ENCODE measurements around the gene AP1G2. TPM values are rescaled to one million over a fixed set of nuclear protein-coding genes. Genes with fewer than 3 reads are reported as not detected.

AP1G2 gene
- total RNA-seq, 2 experiments from 2014 or later = 193 to 198 TPM

DNA sequence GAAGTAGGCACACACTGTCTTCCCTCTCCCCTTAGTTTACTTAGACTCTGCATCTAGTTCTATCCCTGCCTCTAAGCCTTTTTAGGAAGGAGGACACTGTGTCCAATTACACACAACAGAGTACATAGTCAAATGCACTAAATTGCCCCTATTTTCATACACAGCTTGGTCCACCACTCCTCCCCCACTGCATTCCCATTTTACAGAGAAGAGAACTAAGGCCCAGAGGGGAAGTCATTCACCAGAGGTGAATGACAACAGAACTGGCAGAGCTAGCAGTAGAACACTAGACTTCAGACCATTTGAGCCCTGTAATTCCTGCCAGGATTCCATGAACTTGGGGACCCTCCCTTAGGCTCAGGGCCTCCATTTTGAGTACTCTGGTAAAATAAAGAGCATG is 12.1 kb upstream of the AP1G2 start:
- Histone ChIP-seq H3K4me1 (ENCODE audit: insufficient read depth, low read length) (peaks cover 22% of the 10 kb centered on the region), H3K36me3 (ENCODE audit: insufficient read depth, low read length) (no peaks in the 10 kb centered on the region), H3K27me3 (ENCODE audit: control insufficient read depth in 1 of 2, insufficient read depth in 2 of 2, low read length in 2 of 2) (peaks cover 36 to 57% of the 10 kb centered on the region in 2 experiments), H3K4me3 (ENCODE audit: low read length) (no peak overlapping the region), H3K9me3 (ENCODE audit: control insufficient read depth in 1 of 2, insufficient read depth in 1 of 2, low read length in 2 of 2) (peaks cover 0 to 12% of the 10 kb centered on the region in 2 experiments), H3K27ac (ENCODE audit: low read depth in 1 of 2, low read length in 2 of 2) (no peak overlapping the region)
- Mint-ChIP-seq H3K9me3 (no peaks in the 10 kb centered on the region), H3K27ac (no peak overlapping the region), H3K27me3 (peaks cover 74% of the 10 kb centered on the region), H3K4me1 (ENCODE audit: low read depth) (peaks cover 21% of the 10 kb centered on the region), H3K4me3 (no peak overlapping the region), H3K36me3 (ENCODE audit: low read depth) (no peaks in the 10 kb centered on the region)
- DNase-seq (no peak), ATAC-seq (ENCODE audit: poor library complexity) (no peak)
- intact Hi-C loops (cut with DNase I, micrococcal nuclease) = no loop called here
- TF ChIP-seq CTCF (IDR thresholded peaks at IDR 0.05) = no peak
- CTCF ChIA-PET = no interaction called here
- POLR2A ChIA-PET = no interaction called here

GRCh38 chr14:23579311-23579630 is 11.7 kb upstream of the AP1G2 start:
- Mint-ChIP-seq H3K27ac (no peak overlapping the region), H3K4me3 (no peak overlapping the region), H3K36me3 (ENCODE audit: low read depth) (no peaks in the 10 kb centered on the region), H3K9me3 (no peaks in the 10 kb centered on the region), H3K4me1 (ENCODE audit: low read depth) (peaks cover 21% of the 10 kb centered on the region), H3K27me3 (peaks cover 73% of the 10 kb centered on the region)
- peaks cover 38 to 59% of the 10 kb centered on the region in 2 experiments for H3K27me3 ChIP-seq (ENCODE audit: control insufficient read depth in 1 of 2, insufficient read depth in 2 of 2, low read length in 2 of 2)
- ATAC-seq (ENCODE audit: poor library complexity) = no peak
- H3K27ac ChIP-seq (ENCODE audit: low read depth in 1 of 2, low read length in 2 of 2) = no peak overlapping the region
- intact Hi-C loops (cut with DNase I, micrococcal nuclease) = no loop called here
- CTCF ChIA-PET = no interaction called here
- POLR2A ChIA-PET = no interaction called here
- H3K36me3 ChIP-seq (ENCODE audit: insufficient read depth, low read length) = no peaks in the 10 kb centered on the region
- DNase-seq = no peak
- H3K4me3 ChIP-seq (ENCODE audit: low read length) = no peak overlapping the region
- H3K4me1 ChIP-seq (ENCODE audit: insufficient read depth, low read length) = peaks cover 22% of the 10 kb centered on the region
- peaks cover 0 to 12% of the 10 kb centered on the region in 2 experiments for H3K9me3 ChIP-seq (ENCODE audit: control insufficient read depth in 1 of 2, insufficient read depth in 1 of 2, low read length in 2 of 2)
- TF ChIP-seq CTCF (IDR thresholded peaks at IDR 0.05) = no peak

DNA sequence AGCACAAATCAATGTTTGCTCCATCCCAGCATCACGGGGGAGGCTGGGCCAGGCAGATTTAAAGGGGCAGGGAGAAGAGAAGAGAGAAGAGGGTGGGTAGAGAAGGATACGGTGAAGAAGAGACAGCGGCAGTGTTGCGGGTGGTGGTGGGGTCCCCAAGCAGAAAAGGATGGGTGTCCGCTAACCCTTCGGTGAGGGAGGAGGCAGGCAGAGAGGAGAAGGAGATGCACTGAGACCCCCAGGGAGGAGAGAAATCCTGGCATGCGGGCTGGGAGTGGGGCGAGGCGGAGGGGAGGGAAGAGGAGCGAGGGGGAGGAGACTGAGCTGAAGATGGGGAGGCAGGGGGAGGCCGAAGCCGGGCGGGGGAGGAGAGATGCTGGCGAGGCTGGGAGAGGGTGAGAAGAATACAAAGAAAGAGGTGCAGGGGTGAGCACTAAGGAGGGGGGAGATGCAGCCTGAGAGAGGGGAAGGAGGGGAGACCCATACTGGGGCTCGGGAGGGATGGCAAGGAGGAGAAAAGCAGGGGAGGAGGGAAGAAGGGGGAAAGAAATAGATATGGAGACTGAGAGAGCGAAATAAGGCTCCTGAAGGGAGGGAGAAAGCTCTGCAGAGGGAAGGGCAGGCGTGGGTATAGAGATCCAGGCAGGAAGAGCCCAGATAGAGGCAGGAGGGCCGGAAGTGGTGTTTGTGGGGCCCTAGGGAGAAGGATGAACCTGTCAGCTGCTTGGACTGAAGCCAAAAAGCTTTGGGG is 11.1 kb upstream of the AP1G2 start, which contains the start of gene JPH4:
Gene JPH4 (minus strand): TSS at position 231 of the 751 bp plus-strand sequence. CDS start 1,337 bp downstream, outside the sequence.
- no peak within 1 kb of the TSS for H3K27ac Mint-ChIP-seq

More for the DNA sequence above, 11.1 kb upstream of the AP1G2 start, which contains the start of gene JPH4:
- Mint-ChIP-seq H3K4me1 (ENCODE audit: low read depth) (peaks cover 21% of the 10 kb centered on the region), H3K4me3 (no peak within 1 kb of the TSS), H3K9me3 (no peaks in the 10 kb centered on the region), H3K36me3 (ENCODE audit: low read depth) (no peaks in the 10 kb centered on the region), H3K27me3 (peaks cover 69% of the 10 kb centered on the region)
- H3K36me3 ChIP-seq (ENCODE audit: insufficient read depth, low read length) = no peaks in the 10 kb centered on the region
- peaks cover 38 to 59% of the 10 kb centered on the region in 2 experiments for H3K27me3 ChIP-seq (ENCODE audit: control insufficient read depth in 1 of 2, insufficient read depth in 2 of 2, low read length in 2 of 2)
- peaks cover 22% of the 10 kb centered on the region for H3K4me1 ChIP-seq (ENCODE audit: insufficient read depth, low read length)
- no peak within 1 kb of the TSS for H3K27ac ChIP-seq (ENCODE audit: low read depth in 1 of 2, low read length in 2 of 2)
- ChIA-PET CTCF (no interaction called here), POLR2A (no interaction called here)
- ATAC-seq (ENCODE audit: poor library complexity) (no peak), DNase-seq (no peak)
- TF ChIP-seq CTCF (IDR thresholded peaks at IDR 0.05) = no peak
- H3K9me3 ChIP-seq (ENCODE audit: control insufficient read depth in 1 of 2, insufficient read depth in 1 of 2, low read length in 2 of 2) = peaks cover 0 to 12% of the 10 kb centered on the region in 2 experiments
- intact Hi-C loops (cut with DNase I, micrococcal nuclease) = no loop called here
- no peak within 1 kb of the TSS for H3K4me3 ChIP-seq (ENCODE audit: low read length)

Data from CD4-positive, alpha-beta T cell (primary cell).